ENCODE measurements around the gene PROM1.

- TF ChIP-seq EZH2 (optimal IDR thresholded peaks at IDR 0.05; ENCODE audit: low read depth, low read length) (no peak), CTCF (IDR thresholded peaks at IDR 0.05; ENCODE audit: low read length) (no peak), EZH2phosphoT487 (IDR thresholded peaks at IDR 0.05; ENCODE audit: low read length) (no peak)
Measured at GRCh38 chr4:15945516-15945915, 138.3 kb downstream of the PROM1 start.
